ENCODE measurements around the gene PNPT1. TPM values are rescaled to one million over a fixed set of nuclear protein-coding genes. Genes with fewer than 3 reads are reported as not detected.

Gene PNPT1
- total RNA-seq, 1 donor from 2014 or later: 29.0 TPM

DNA sequence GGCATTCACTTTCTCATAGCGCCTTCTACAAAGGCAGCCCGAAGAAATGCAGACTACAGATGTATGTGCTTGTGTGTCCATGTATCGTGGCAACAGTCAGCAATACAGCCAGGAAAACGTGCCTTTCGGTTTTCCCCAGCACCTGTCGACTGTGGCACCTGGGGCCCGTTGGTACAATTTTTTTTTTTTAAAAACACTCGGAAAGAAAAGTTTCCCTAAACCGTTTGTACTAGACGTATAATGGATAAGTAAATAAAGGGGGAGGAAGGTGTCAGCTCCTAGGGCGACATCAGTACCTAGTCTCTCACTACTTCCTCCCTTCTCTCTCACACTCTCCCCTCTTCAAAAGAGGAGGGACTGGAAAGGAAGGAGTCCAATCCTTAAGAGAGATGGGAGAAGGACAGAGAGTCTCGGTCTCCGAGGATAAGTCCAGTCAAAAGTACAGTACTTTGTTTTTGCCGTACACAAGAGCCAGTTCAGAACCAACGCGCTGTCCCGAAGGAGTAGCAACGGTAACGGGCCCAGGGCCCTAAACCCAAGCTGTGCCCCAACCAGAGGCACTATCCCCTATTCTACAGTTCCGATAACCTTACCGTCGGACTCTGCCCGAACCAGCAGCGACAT lies 77.0 kb downstream of the PNPT1 start:
- H3K27me3 Mint-ChIP-seq: no peaks in the 10 kb centered on the region
- H3K4me1 Mint-ChIP-seq (ENCODE audit: unreplicated experiment): peaks cover 14% of the 10 kb centered on the region
- no peak for DNase-seq (ENCODE audit: extremely low spot score, unreplicated experiment)
- no peaks in the 10 kb centered on the region for H3K9me3 Mint-ChIP-seq
- H3K4me3 Mint-ChIP-seq: no peak overlapping the region
- TF ChIP-seq, protein P1, sequence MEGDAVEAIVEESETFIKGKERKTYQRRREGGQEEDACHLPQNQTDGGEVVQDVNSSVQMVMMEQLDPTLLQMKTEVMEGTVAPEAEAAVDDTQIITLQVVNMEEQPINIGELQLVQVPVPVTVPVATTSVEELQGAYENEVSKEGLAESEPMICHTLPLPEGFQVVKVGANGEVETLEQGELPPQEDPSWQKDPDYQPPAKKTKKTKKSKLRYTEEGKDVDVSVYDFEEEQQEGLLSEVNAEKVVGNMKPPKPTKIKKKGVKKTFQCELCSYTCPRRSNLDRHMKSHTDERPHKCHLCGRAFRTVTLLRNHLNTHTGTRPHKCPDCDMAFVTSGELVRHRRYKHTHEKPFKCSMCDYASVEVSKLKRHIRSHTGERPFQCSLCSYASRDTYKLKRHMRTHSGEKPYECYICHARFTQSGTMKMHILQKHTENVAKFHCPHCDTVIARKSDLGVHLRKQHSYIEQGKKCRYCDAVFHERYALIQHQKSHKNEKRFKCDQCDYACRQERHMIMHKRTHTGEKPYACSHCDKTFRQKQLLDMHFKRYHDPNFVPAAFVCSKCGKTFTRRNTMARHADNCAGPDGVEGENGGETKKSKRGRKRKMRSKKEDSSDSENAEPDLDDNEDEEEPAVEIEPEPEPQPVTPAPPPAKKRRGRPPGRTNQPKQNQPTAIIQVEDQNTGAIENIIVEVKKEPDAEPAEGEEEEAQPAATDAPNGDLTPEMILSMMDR (conservative IDR thresholded peaks at IDR 0.05): no peak
- H3K36me3 Mint-ChIP-seq: peaks cover 13% of the 10 kb centered on the region
- no peak overlapping the region for H3K27ac Mint-ChIP-seq

DNA sequence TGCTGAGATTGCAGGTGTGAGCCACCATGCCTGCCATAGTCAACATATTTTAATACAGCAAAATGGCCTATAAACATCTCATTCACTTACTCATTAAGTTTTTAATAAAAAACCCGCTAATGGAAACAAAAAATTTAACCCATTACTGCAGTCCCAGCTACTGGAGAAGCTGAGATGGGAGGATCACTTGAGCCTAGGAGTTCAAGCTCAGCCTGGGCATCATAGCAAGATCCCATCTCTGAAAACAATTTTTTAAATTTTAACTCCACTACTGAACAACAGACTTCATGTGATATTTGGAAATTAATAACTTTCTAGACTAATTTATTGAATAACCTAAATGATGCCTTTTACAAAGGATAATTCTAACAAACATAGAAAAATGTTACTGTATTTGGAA lies 81.6 kb downstream of the PNPT1 start:
- H3K27ac Mint-ChIP-seq: no peak overlapping the region
- no peak overlapping the region for H3K4me3 Mint-ChIP-seq
- no peaks in the 10 kb centered on the region for H3K27me3 Mint-ChIP-seq
- H3K9me3 Mint-ChIP-seq: no peaks in the 10 kb centered on the region
- H3K36me3 Mint-ChIP-seq: peaks cover 26% of the 10 kb centered on the region
- no peak for DNase-seq (ENCODE audit: extremely low spot score, unreplicated experiment)
- TF ChIP-seq, protein P1 (conservative IDR thresholded peaks at IDR 0.05): no peak
- H3K4me1 Mint-ChIP-seq (ENCODE audit: unreplicated experiment): peaks cover 8% of the 10 kb centered on the region

DNA sequence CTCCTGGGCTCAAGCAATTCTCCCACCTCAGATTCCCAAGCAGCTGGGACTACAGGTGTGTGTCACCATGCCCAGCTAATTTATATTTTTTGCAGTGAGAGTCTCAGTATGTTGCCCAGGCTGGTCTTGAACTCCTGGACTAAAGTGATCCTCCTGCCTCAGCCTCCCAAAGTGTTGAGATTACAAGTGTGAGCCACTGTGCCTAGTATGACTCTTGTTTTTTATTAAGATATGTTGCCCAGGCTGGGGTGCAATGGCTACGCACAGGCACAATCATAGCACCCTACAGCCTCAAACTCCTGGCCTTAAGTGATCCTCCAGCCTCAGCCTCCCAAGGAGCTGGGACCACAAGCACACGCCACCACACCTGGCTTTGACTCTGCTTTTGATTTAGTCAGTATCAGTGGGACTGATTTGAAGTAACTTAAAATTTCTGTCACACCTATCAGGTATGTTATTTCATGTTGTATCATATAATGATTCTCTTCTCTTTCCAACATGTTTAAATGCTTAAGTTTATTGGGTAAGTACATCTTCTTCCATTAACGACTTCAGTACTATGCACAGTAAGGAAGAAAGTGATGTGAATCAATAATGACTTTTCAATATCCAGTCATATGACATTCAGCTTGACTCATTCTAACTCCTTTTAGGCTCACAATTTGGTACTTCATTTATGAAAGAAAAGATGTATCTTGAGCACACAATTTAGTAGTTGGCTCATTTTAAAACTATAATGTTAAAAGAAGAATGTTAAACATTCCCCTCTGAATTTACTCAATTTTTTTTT lies 82.5 kb downstream of the PNPT1 start:
- Mint-ChIP-seq H3K36me3 (peaks cover 29% of the 10 kb centered on the region), H3K9me3 (no peaks in the 10 kb centered on the region), H3K4me1 (ENCODE audit: unreplicated experiment) (peaks cover 8% of the 10 kb centered on the region), H3K4me3 (no peak overlapping the region), H3K27ac (no peak overlapping the region), H3K27me3 (no peaks in the 10 kb centered on the region)
- no peak for DNase-seq (ENCODE audit: extremely low spot score, unreplicated experiment)
- TF ChIP-seq, protein P1 (conservative IDR thresholded peaks at IDR 0.05): no peak

DNA sequence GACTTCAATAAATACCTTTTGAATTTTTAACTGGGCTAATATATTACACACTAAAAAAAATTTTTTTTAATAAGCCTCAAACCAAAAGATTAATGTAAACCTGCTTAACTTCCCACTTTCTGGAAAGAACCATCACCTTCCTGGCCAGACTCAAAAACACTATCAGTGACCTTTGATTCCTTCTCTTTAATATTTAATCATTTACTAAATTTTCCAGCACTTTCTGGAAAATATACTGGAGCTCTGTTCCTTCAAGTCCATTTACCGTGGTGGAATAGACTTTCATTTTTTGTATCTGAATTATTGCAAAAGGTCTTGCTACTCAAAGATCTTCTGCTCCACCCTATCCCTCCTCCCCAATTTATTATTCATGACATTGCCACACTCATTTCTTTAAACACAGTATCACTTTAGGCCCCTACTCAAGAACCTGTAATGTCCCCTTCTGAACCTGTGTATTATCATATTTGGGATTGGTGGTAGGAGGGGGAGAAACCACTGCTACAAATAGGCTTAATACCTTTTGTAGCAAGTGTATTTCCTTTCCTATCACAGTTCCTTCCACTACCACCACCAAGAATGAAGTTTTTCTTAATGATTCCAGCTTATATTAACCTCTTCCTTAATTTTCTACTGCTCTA lies 83.6 kb downstream of the PNPT1 start:
- no peak for DNase-seq (ENCODE audit: extremely low spot score, unreplicated experiment)
- Mint-ChIP-seq H3K4me1 (ENCODE audit: unreplicated experiment) (no peaks in the 10 kb centered on the region), H3K9me3 (no peaks in the 10 kb centered on the region), H3K27ac (no peak overlapping the region), H3K4me3 (no peak overlapping the region), H3K36me3 (peaks cover 29% of the 10 kb centered on the region), H3K27me3 (no peaks in the 10 kb centered on the region)
- TF ChIP-seq, protein P1 (conservative IDR thresholded peaks at IDR 0.05): no peak

DNA sequence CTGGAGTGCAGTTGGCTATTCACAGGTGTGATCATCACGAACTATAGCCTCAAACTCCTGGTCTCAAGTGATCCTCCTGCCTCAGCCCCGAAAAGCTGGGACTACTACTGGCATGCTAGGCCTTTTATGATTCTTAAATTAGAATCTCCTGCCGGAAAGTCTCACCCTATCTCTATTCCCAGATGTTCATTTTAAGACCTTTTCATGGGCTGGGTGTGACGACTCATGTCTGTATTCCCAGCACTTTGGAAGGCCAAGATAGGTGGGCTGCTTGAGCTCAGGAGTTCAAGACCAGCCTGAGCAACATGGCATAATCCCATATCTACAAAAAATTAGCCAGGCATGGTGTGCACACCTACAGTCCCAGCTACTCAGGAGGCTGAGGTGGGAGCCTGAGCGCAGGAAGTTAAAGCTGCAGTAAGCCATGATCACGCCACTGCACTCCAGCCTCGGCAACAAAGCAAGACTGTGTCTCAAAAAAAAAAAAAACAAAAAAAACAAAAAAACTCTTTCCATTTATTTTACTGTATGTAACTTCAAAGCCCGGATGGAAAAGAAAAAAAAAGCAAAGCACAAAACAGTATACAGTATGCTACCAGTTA lies 84.3 kb downstream of the PNPT1 start:
- Mint-ChIP-seq H3K27me3 (no peaks in the 10 kb centered on the region), H3K36me3 (peaks cover 27% of the 10 kb centered on the region), H3K27ac (no peak overlapping the region), H3K4me3 (no peak overlapping the region), H3K9me3 (no peaks in the 10 kb centered on the region), H3K4me1 (ENCODE audit: unreplicated experiment) (no peaks in the 10 kb centered on the region)
- TF ChIP-seq, protein P1 (conservative IDR thresholded peaks at IDR 0.05): no peak
- DNase-seq (ENCODE audit: extremely low spot score, unreplicated experiment): no peak

Data from type B pancreatic cell (in vitro differentiated cells).